ENCODE results near the gene CC2D1B. TPM values are rescaled to one million over a fixed set of nuclear protein-coding genes. Genes with fewer than 3 reads are reported as not detected.
A peak's percentile ranks its signal among the peaks of the same experiment; 100 is the strongest.

The CC2D1B gene
- total and polyA plus RNA-seq, 7 experiments from 2014 or later: 5.2 to 91.2 (median 55.4) TPM

DNA sequence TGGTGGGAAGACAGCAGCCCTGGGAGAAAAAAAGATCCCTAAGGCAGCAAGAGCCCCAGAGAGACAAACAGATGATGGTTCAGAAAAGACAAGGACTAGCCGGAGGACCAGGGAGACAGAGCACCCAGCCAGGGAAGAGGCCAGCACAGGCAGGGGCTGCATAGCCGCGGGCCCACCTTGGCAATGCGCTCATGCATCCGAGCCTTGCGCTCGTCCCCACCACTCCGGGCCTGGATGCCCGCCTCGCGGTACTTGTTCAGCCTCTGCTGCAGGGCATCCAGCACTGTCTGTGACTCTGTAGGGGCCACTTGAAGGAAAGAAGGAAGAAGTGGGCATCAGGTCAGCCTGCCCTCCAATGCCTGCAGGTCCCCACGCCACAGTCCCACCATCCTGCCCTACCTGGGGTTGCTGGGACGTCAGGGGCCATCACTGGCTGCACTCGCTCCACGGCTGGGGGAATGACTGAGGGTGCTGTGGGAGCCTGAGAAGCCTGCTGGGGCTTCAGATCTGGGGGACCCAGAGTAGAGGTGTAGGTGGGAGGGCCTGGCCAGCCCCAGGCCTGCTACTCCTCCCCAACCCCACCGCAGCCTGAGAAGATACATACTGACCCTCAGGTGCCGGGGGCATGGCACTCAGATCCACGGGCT lies 7.0 kb downstream of the CC2D1B start:
- no peak overlapping the region for H3K27ac ChIP-seq (ENCODE audit: low read depth, low read length)
- H3K27ac Mint-ChIP-seq: peak overlapping the region in 5 of 9 donors; percentile 10 to 65 (median 36)
- ATAC-seq: no peak
- H3K4me1 Mint-ChIP-seq: peaks cover 10 to 19% (median 13%) of the 10 kb centered on the region in 7 donors
- no peak overlapping the region for H3K4me3 Mint-ChIP-seq
- peaks cover 46 to 90% (median 71%) of the 10 kb centered on the region in 3 experiments for H3K36me3 ChIP-seq (ENCODE audit: control insufficient read depth in 2 of 3, insufficient read depth in 3 of 3, low read length in 3 of 3)
- H3K4me3 ChIP-seq (ENCODE audit: low read length): no peak overlapping the region
- no peaks in the 10 kb centered on the region for H3K27me3 Mint-ChIP-seq
- ChIA-PET CTCF (no interaction called here), POLR2A (no interaction called here)
- DNase-seq: no peak
- H3K9me3 Mint-ChIP-seq: no peaks in the 10 kb centered on the region
- peaks cover 15 to 64% (median 27%) of the 10 kb centered on the region in 5 donors for H3K36me3 Mint-ChIP-seq
- H3K4me1 ChIP-seq (ENCODE audit: control insufficient read depth in 2 of 2, insufficient read depth in 2 of 2, low read length in 2 of 2): peaks cover 0 to 7% of the 10 kb centered on the region in 2 donors
- H3K9me3 ChIP-seq (ENCODE audit: control insufficient read depth in 2 of 3, low read length in 3 of 3): no peaks in the 10 kb centered on the region
- H3K27me3 ChIP-seq (ENCODE audit: control insufficient read depth in 2 of 2, insufficient read depth in 2 of 2, low read length in 2 of 2): no peaks in the 10 kb centered on the region
- intact Hi-C loops (cut with micrococcal nuclease): no loop called here

DNA sequence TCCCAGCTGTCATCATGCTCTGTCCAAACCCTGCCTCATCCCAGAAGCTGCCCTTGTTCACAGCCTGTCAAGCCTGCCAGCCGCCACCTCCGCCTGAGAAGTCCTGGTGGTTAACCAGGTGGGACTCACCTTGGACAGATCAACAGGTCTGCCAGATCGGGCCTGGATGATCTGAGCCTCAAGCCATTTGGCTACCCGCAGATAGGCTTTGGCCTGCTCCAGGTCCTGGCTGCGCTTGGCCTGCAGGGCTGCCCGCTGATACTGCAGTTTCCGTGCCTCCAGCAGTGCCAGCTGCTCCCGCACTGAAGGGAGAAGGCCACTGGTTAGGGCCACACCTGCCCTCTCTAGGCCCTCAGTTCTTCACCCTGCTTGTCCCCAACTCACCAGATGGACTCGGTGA lies 8.6 kb downstream of the CC2D1B start:
- Mint-ChIP-seq H3K36me3 (peaks cover 22 to 73% (median 27%) of the 10 kb centered on the region in 5 donors), H3K4me3 (no peak overlapping the region), H3K4me1 (peaks cover 5 to 11% (median 9%) of the 10 kb centered on the region in 7 donors), H3K27ac (peak overlapping the region in 1 of 9 donors; percentile 56), H3K9me3 (no peaks in the 10 kb centered on the region), H3K27me3 (no peaks in the 10 kb centered on the region)
- ATAC-seq: no peak
- no peak for DNase-seq
- CTCF ChIA-PET: no interaction called here
- H3K36me3 ChIP-seq (ENCODE audit: control insufficient read depth in 2 of 3, insufficient read depth in 3 of 3, low read length in 3 of 3): peaks cover 43 to 100% (median 68%) of the 10 kb centered on the region in 3 experiments
- no peaks in the 10 kb centered on the region for H3K27me3 ChIP-seq (ENCODE audit: control insufficient read depth in 2 of 2, insufficient read depth in 2 of 2, low read length in 2 of 2)
- H3K4me1 ChIP-seq (ENCODE audit: control insufficient read depth in 2 of 2, insufficient read depth in 2 of 2, low read length in 2 of 2): peaks cover 0 to under 1% of the 10 kb centered on the region in 2 donors
- no peak overlapping the region for H3K27ac ChIP-seq (ENCODE audit: low read depth, low read length)
- POLR2A ChIA-PET: no interaction called here
- H3K9me3 ChIP-seq (ENCODE audit: control insufficient read depth in 2 of 3, low read length in 3 of 3): no peaks in the 10 kb centered on the region
- no peak overlapping the region for H3K4me3 ChIP-seq (ENCODE audit: low read length)
- intact Hi-C loops (cut with micrococcal nuclease): no loop called here

DNA sequence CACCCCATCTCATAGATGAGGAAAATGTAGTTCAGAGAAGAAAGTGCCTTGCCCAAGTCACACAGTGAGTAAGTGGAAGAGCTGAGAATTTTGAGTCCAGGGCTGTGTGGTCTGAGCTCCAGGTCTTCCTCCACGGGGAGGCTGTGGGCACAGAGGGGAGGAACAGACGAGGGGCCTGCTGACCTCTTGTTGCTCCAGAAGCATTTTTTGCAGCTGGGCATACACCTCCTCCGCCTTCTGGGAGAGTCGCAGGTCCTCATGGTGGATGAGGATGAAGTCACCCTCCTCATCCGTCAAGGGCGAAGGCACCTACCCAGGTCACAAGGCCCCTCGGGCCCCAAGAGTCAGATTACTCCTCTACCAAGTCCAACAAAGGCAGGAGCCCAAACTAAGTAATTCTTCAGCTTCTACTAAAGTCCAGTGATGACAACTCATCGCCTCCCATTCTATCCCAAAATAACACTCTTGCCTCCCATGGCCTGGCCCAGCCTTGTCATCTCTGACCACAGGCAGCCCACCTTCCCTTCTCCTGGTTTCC lies 9.1 kb downstream of the CC2D1B start:
- H3K4me3 Mint-ChIP-seq: no peak overlapping the region
- no peaks in the 10 kb centered on the region for H3K9me3 Mint-ChIP-seq
- H3K27me3 ChIP-seq (ENCODE audit: control insufficient read depth in 2 of 2, insufficient read depth in 2 of 2, low read length in 2 of 2): no peaks in the 10 kb centered on the region
- intact Hi-C loops (cut with micrococcal nuclease): no loop called here
- H3K27ac ChIP-seq (ENCODE audit: low read depth, low read length): no peak overlapping the region
- no peaks in the 10 kb centered on the region for H3K27me3 Mint-ChIP-seq
- CTCF ChIA-PET: no interaction called here
- H3K36me3 ChIP-seq (ENCODE audit: control insufficient read depth in 2 of 3, insufficient read depth in 3 of 3, low read length in 3 of 3): peaks cover 39 to 94% (median 64%) of the 10 kb centered on the region in 3 experiments
- H3K9me3 ChIP-seq (ENCODE audit: control insufficient read depth in 2 of 3, low read length in 3 of 3): no peaks in the 10 kb centered on the region
- H3K4me3 ChIP-seq (ENCODE audit: low read length): no peak overlapping the region
- ATAC-seq: no peak
- no peaks in the 10 kb centered on the region for H3K4me1 ChIP-seq (ENCODE audit: control insufficient read depth in 2 of 2, insufficient read depth in 2 of 2, low read length in 2 of 2)
- peaks cover 22 to 73% (median 27%) of the 10 kb centered on the region in 5 donors for H3K36me3 Mint-ChIP-seq
- H3K4me1 Mint-ChIP-seq: peaks cover 4 to 11% (median 5%) of the 10 kb centered on the region in 7 donors
- POLR2A ChIA-PET: no interaction called here
- no peak for DNase-seq
- H3K27ac Mint-ChIP-seq: peak overlapping the region in 6 of 9 donors; percentile 3 to 68 (median 11)

DNA sequence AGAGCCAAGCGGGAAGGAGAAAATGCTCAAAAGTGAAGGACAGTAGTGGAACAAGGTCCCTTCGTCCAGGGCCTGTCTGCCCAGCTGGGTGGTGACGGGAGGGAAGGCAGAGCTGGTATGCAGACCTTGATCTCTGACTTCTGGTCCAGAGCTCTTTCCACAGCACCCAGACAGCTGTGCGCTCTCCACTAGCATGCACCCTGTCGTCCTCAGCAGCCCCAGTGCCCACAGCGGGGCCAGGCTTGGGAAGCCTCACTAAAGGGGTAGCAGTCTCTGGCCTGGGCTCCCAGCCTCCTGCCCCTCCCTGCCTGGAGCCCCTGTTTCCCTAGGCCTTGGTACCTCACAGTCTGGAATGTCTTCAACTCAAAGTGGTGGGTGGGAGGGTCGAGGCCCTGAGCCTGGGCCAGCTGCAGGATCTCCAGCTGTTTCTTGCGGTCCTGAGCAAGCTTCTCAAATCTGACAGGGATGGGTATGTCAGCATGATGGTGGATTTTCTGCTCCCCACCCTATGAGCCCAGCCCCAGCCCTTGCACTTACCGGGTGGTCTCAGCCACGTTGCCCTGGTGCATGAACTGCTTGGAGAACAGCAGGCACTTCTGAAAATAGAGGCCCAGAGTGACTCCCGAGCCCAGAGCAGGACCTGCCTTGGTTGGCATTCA lies 10.0 kb downstream of the CC2D1B start:
- Mint-ChIP-seq H3K36me3 (peaks cover 21 to 64% (median 27%) of the 10 kb centered on the region in 5 donors), H3K9me3 (no peaks in the 10 kb centered on the region), H3K4me3 (no peak overlapping the region), H3K27me3 (no peaks in the 10 kb centered on the region), H3K4me1 (peaks cover 0 to 8% (median 0%) of the 10 kb centered on the region in 7 donors), H3K27ac (peak overlapping the region in 4 of 9 donors; percentile 12 to 72 (median 53))
- DNase-seq: no peak
- intact Hi-C loops (cut with micrococcal nuclease): no loop called here
- H3K36me3 ChIP-seq (ENCODE audit: control insufficient read depth in 2 of 3, insufficient read depth in 3 of 3, low read length in 3 of 3): peaks cover 38 to 85% (median 62%) of the 10 kb centered on the region in 3 experiments
- H3K4me3 ChIP-seq (ENCODE audit: low read length): no peak overlapping the region
- H3K4me1 ChIP-seq (ENCODE audit: control insufficient read depth in 2 of 2, insufficient read depth in 2 of 2, low read length in 2 of 2): no peaks in the 10 kb centered on the region
- no peak overlapping the region for H3K27ac ChIP-seq (ENCODE audit: low read depth, low read length)
- no peak for ATAC-seq
- H3K27me3 ChIP-seq (ENCODE audit: control insufficient read depth in 2 of 2, insufficient read depth in 2 of 2, low read length in 2 of 2): no peaks in the 10 kb centered on the region
- H3K9me3 ChIP-seq (ENCODE audit: control insufficient read depth in 2 of 3, low read length in 3 of 3): no peaks in the 10 kb centered on the region
- ChIA-PET CTCF (no interaction called here), POLR2A (no interaction called here)

DNA sequence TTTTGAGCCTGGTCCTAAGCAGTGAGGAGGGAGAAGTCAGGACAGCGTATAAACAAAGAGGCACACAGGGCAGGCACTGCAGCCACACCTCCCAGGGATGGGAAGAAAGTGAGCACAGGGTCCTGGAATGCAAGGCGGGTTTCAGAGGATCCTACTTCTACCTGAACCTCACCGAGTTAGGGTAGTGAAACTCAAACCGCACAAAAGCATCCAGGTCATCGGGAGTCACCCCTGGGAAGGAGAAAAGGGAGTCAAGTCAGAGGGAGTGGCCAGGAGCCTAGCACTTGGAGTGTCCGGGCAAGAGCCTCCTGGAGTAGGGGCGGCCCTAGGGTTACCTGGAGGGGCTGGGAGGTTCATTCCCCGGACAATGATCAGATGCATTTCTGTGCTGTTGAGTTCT lies 10.6 kb downstream of the CC2D1B start:
- Histone ChIP-seq H3K27me3 (ENCODE audit: control insufficient read depth in 2 of 2, insufficient read depth in 2 of 2, low read length in 2 of 2) (no peaks in the 10 kb centered on the region), H3K4me3 (ENCODE audit: low read length) (no peak overlapping the region), H3K4me1 (ENCODE audit: control insufficient read depth in 2 of 2, insufficient read depth in 2 of 2, low read length in 2 of 2) (no peaks in the 10 kb centered on the region), H3K27ac (ENCODE audit: low read depth, low read length) (no peak overlapping the region), H3K36me3 (ENCODE audit: control insufficient read depth in 2 of 3, insufficient read depth in 3 of 3, low read length in 3 of 3) (peaks cover 38 to 80% (median 59%) of the 10 kb centered on the region in 3 experiments), H3K9me3 (ENCODE audit: control insufficient read depth in 2 of 3, low read length in 3 of 3) (no peaks in the 10 kb centered on the region)
- intact Hi-C loops (cut with micrococcal nuclease): no loop called here
- no peak overlapping the region for H3K4me3 Mint-ChIP-seq
- POLR2A ChIA-PET: no interaction called here
- H3K9me3 Mint-ChIP-seq: no peaks in the 10 kb centered on the region
- peak overlapping the region in 2 of 9 donors; percentile 32 to 72 for H3K27ac Mint-ChIP-seq
- DNase-seq: no peak
- ATAC-seq: no peak
- H3K27me3 Mint-ChIP-seq: no peaks in the 10 kb centered on the region
- peaks cover 21 to 60% (median 27%) of the 10 kb centered on the region in 5 donors for H3K36me3 Mint-ChIP-seq
- H3K4me1 Mint-ChIP-seq: peaks cover 0 to 8% (median 0%) of the 10 kb centered on the region in 7 donors
- CTCF ChIA-PET: no interaction called here

DNA sequence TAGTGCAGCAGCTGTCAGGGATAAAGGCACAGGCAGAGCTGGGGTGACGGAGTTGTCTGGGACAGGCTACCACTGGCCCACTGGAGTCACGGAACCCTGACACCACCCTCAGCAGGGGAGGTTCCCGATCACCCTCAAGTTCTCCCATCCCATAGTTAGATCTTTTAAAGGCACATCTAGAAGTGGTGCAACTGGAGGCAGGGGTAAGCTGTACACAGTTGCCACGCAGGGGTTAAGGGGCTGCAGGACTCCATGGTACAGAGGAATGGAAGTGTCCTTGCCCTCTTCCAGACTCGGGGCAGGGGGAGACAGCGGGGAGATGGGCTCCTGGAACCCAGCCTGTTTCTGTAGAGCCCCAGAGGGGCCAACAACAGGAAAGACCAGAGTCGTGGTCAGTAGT lies 13.3 kb downstream of the CC2D1B start:
- H3K36me3 ChIP-seq (ENCODE audit: control insufficient read depth in 2 of 3, insufficient read depth in 3 of 3, low read length in 3 of 3): peaks cover 19 to 52% (median 39%) of the 10 kb centered on the region in 3 experiments
- peak overlapping the region in 6 of 9 donors; percentile 10 to 72 (median 24) for H3K27ac Mint-ChIP-seq
- no peak for ATAC-seq
- ChIA-PET CTCF (no interaction called here), POLR2A (no interaction called here)
- H3K9me3 ChIP-seq (ENCODE audit: control insufficient read depth in 2 of 3, low read length in 3 of 3): no peaks in the 10 kb centered on the region
- no peaks in the 10 kb centered on the region for H3K4me1 ChIP-seq (ENCODE audit: control insufficient read depth in 2 of 2, insufficient read depth in 2 of 2, low read length in 2 of 2)
- H3K4me3 ChIP-seq (ENCODE audit: low read length): no peak overlapping the region
- intact Hi-C loops (cut with micrococcal nuclease): no loop called here
- no peak overlapping the region for H3K4me3 Mint-ChIP-seq
- peaks cover 12 to 42% (median 24%) of the 10 kb centered on the region in 5 donors for H3K36me3 Mint-ChIP-seq
- no peaks in the 10 kb centered on the region for H3K27me3 Mint-ChIP-seq
- H3K4me1 Mint-ChIP-seq: peaks cover 3 to 11% (median 8%) of the 10 kb centered on the region in 7 donors
- H3K27ac ChIP-seq (ENCODE audit: low read depth, low read length): no peak overlapping the region
- no peaks in the 10 kb centered on the region for H3K27me3 ChIP-seq (ENCODE audit: control insufficient read depth in 2 of 2, insufficient read depth in 2 of 2, low read length in 2 of 2)
- no peak for DNase-seq
- H3K9me3 Mint-ChIP-seq: no peaks in the 10 kb centered on the region

Data from naive thymus-derived CD4-positive, alpha-beta T cell (primary cell).